ENCODE results near the gene DSCAM.

The DSCAM gene

DNA sequence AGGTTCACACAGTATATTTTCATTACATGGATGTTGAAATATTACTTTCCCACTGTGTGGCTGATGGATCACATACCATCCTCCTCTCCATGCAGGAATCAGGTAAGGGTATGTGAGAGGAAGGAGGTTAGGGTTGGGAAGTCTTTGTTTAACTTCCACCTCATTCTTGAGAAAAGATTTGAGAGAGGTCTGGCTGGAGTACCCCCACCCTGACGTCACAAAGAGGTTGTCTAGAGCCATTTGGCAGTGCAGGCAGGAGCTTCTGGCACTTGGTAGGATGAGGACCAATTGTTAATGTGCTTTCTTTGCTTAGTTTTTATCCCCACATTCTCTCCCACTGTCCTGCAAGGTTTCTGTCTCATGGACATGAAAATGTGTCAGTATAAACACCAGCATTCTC, 356.6 kb downstream of the DSCAM start:
- no peak overlapping the region for H3K4me3 ChIP-seq (ENCODE audit: low read depth, low read length, poor library complexity, severe bottlenecking)
- no peaks in the 10 kb centered on the region for H3K79me2 ChIP-seq (ENCODE audit: insufficient read depth, low read length)
- no peaks in the 10 kb centered on the region for H3K4me1 ChIP-seq (ENCODE audit: insufficient read depth, low read length, severe bottlenecking)
- H2AFZ ChIP-seq (ENCODE audit: low read length): no peak overlapping the region
- H4K20me1 ChIP-seq (ENCODE audit: insufficient read depth, low read length): no peaks in the 10 kb centered on the region
- H3K27me3 ChIP-seq (ENCODE audit: insufficient read depth, low read length): no peaks in the 10 kb centered on the region
- H3K36me3 ChIP-seq (ENCODE audit: insufficient read depth, low read length): no peaks in the 10 kb centered on the region
- no peak overlapping the region for H3K9ac ChIP-seq (ENCODE audit: low read length)
- no peak overlapping the region for H3K4me2 ChIP-seq (ENCODE audit: low read length)
- no peaks in the 10 kb centered on the region for H3K9me2 ChIP-seq (ENCODE audit: low read depth, low read length)
- TF ChIP-seq, protein P1, sequence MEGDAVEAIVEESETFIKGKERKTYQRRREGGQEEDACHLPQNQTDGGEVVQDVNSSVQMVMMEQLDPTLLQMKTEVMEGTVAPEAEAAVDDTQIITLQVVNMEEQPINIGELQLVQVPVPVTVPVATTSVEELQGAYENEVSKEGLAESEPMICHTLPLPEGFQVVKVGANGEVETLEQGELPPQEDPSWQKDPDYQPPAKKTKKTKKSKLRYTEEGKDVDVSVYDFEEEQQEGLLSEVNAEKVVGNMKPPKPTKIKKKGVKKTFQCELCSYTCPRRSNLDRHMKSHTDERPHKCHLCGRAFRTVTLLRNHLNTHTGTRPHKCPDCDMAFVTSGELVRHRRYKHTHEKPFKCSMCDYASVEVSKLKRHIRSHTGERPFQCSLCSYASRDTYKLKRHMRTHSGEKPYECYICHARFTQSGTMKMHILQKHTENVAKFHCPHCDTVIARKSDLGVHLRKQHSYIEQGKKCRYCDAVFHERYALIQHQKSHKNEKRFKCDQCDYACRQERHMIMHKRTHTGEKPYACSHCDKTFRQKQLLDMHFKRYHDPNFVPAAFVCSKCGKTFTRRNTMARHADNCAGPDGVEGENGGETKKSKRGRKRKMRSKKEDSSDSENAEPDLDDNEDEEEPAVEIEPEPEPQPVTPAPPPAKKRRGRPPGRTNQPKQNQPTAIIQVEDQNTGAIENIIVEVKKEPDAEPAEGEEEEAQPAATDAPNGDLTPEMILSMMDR (IDR thresholded peaks at IDR 0.05; ENCODE audit: low read length): no peak
- TF ChIP-seq EZH2 (IDR thresholded peaks at IDR 0.05; ENCODE audit: borderline replicate concordance, low read length): no peak
- H3K27ac ChIP-seq (ENCODE audit: low read depth, low read length, poor library complexity, severe bottlenecking): no peak overlapping the region
- no peaks in the 10 kb centered on the region for H3F3A ChIP-seq (ENCODE audit: insufficient read depth, low read length)
- no peaks in the 10 kb centered on the region for H3K9me3 ChIP-seq (ENCODE audit: low read length)

DNA sequence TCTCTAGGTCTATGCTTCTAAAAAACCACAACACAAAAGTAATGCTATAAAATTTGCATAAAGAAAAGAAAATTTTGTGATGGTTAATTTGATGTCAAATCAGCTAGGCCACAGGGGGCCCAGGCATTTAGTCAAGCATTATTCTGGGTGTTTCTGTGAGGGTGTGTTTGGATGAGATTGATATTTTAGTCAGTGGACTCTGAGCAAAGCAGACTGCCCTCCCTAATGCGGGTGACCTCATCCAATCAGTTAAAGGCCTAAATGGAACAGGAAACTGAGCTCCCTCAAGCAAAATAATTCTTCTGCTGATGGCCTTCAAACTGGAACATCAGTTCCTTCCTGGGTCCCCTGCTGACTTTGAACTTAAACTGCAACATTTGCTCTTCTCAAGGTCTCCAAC, 358.0 kb downstream of the DSCAM start:
- Histone ChIP-seq H3K27me3 (ENCODE audit: insufficient read depth, low read length) (no peaks in the 10 kb centered on the region), H3K9ac (ENCODE audit: low read length) (no peak overlapping the region), H3K27ac (ENCODE audit: low read depth, low read length, poor library complexity, severe bottlenecking) (no peak overlapping the region), H4K20me1 (ENCODE audit: insufficient read depth, low read length) (no peaks in the 10 kb centered on the region), H3K4me1 (ENCODE audit: insufficient read depth, low read length, severe bottlenecking) (no peaks in the 10 kb centered on the region), H3K36me3 (ENCODE audit: insufficient read depth, low read length) (no peaks in the 10 kb centered on the region), H2AFZ (ENCODE audit: low read length) (no peak overlapping the region), H3K9me2 (ENCODE audit: low read depth, low read length) (no peaks in the 10 kb centered on the region), H3K79me2 (ENCODE audit: insufficient read depth, low read length) (no peaks in the 10 kb centered on the region), H3K9me3 (ENCODE audit: low read length) (no peaks in the 10 kb centered on the region), H3K4me2 (ENCODE audit: low read length) (no peak overlapping the region), H3K4me3 (ENCODE audit: low read depth, low read length, poor library complexity, severe bottlenecking) (no peak overlapping the region), H3F3A (ENCODE audit: insufficient read depth, low read length) (no peaks in the 10 kb centered on the region)
- TF ChIP-seq EZH2 (IDR thresholded peaks at IDR 0.05; ENCODE audit: borderline replicate concordance, low read length): no peak
- TF ChIP-seq, protein P1 (IDR thresholded peaks at IDR 0.05; ENCODE audit: low read length): no peak

DNA sequence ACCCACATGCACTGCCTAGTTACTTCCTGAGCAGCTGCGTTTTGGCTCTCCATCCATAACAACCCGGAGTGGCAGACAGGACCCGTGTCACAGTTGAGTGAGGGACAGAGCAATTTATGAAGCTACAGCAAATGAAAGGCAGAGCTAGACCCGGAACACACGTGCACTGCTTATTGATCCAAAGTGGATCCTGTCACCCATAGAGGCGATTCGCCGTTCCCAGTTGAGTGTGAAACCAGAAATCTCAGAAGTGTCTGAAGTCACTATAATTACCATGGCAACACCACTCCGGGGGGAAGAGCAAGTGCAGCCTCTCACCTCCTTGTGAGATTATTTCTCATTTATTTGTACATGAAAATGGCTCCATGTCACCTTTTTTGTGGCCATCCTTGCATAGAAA, 365.2 kb downstream of the DSCAM start:
- no peak overlapping the region for H3K4me2 ChIP-seq (ENCODE audit: low read length)
- no peak overlapping the region for H3K9ac ChIP-seq (ENCODE audit: low read length)
- H3K27ac ChIP-seq (ENCODE audit: low read depth, low read length, poor library complexity, severe bottlenecking): no peak overlapping the region
- H3K4me1 ChIP-seq (ENCODE audit: insufficient read depth, low read length, severe bottlenecking): no peaks in the 10 kb centered on the region
- H3F3A ChIP-seq (ENCODE audit: insufficient read depth, low read length): no peaks in the 10 kb centered on the region
- no peaks in the 10 kb centered on the region for H3K9me2 ChIP-seq (ENCODE audit: low read depth, low read length)
- TF ChIP-seq EZH2 (IDR thresholded peaks at IDR 0.05; ENCODE audit: borderline replicate concordance, low read length): no peak
- TF ChIP-seq, protein P1 (IDR thresholded peaks at IDR 0.05; ENCODE audit: low read length): no peak
- no peaks in the 10 kb centered on the region for H3K79me2 ChIP-seq (ENCODE audit: insufficient read depth, low read length)
- no peaks in the 10 kb centered on the region for H3K27me3 ChIP-seq (ENCODE audit: insufficient read depth, low read length)
- H3K9me3 ChIP-seq (ENCODE audit: low read length): no peaks in the 10 kb centered on the region
- H3K36me3 ChIP-seq (ENCODE audit: insufficient read depth, low read length): no peaks in the 10 kb centered on the region
- no peak overlapping the region for H3K4me3 ChIP-seq (ENCODE audit: low read depth, low read length, poor library complexity, severe bottlenecking)
- no peaks in the 10 kb centered on the region for H4K20me1 ChIP-seq (ENCODE audit: insufficient read depth, low read length)
- no peak overlapping the region for H2AFZ ChIP-seq (ENCODE audit: low read length)

All from OCI-LY1 (cell line).